ENCODE data around the gene ALDH18A1. TPM values are rescaled to one million over a fixed set of nuclear protein-coding genes. Genes with fewer than 3 reads are reported as not detected.
"Not testable (repeated sequence)": the region's sequence is repeated elsewhere in the genome, so short reads cannot be mapped to it uniquely, and the experiment has no call there.

Gene ALDH18A1
- 68.5 TPM for total RNA-seq

GRCh38 chr10:95656291-95657164 is at the start of gene ALDH18A1:
ALDH18A1 (minus strand) TSS chr10:95656711; CDS start chr10:95653377, 3,334 bp downstream.
- DNase-seq (ENCODE audit: low spot score), result peak; percentile 94

DNA sequence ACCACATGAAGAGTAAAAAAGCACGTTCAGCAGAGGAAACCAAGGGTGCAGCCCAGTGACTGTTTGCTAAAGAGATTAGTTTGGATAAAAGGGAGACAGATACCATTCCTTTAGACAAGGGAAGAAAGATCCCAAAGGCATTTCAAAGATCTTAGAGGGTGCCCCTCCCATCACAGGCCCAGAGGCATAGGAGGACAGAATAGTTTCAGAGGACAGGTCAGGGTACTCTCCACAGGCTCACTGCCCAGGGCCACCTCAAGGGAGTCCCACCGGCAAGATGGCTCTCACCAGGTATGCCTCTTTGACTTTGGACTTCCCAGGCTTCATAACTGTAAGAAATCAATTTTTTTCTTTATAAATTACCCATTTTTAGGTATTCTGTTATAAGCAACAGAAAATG is 41.9 kb upstream of the ALDH18A1 start:
- DNase-seq (ENCODE audit: low spot score), result no peak

- DNase-seq (ENCODE audit: low spot score), result no peak
These were observed 40.9 kb upstream of the ALDH18A1 start for GRCh38 chr10:95697429-95697828.

GRCh38 chr10:95694665-95695064 is 38.2 kb upstream of the ALDH18A1 start:
- no peak for DNase-seq (ENCODE audit: low spot score)

GRCh38 chr10:95693668-95694534 is 37.4 kb upstream of the ALDH18A1 start, which contains the start of gene TCTN3:
TCTN3 (minus strand) TSS chr10:95693927; CDS start chr10:95693899, 28 bp downstream.
- DNase-seq (ENCODE audit: low spot score), result peak; percentile 97

DNA sequence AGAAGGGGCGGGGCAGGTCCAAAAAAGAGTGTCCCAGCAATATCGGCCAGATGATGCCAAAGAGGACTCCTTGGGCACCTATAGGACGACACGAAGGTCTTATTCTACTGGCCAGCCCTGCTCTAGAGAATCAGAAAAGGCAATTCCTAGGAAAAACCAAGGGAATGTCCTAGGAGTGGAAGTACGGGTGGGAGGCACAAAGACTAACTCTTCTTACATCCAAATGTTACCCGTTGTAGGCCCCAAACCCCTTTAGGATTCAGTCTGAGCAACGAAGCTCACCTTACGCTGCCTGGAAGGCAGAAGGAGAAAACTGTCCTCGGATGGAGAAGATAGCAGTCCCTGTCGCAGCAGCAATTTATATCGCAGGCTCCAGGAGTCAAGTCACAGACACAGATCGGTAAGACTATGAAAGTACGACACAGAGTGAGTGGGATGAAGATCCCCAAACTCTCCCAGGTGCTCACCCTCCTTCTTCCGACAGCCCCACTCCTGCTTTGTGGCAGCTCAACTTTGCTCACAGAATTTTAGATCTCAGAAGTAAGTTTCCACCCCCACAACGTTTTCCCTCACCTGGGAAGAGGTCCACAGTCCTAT is 36.7 kb upstream of the ALDH18A1 start:
- DNase-seq (ENCODE audit: low spot score), result no peak

GRCh38 chr10:95691281-95691680 is 34.8 kb upstream of the ALDH18A1 start:
- no peak for DNase-seq (ENCODE audit: low spot score)

DNA sequence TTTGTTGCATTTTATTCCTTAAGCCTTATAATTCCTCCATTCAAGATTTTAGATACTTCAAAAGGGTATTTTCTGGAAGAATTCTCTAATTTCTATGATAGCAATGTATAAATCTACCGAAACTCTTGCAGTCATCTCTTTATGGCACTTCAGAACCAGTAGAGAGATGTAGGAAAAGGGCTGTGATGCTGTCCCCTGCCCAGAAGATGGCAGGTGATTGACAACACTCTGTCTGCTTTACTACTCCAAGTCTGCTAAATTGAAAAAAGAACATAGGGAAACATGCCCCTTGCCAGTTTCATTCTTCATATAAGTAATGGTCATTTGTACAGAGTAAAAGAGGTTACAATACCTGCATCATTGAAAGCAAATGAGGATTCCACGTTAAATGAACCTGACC is 32.1 kb upstream of the ALDH18A1 start:
- DNase-seq (ENCODE audit: low spot score), result no peak

GRCh38 chr10:95683966-95684365 is 27.5 kb upstream of the ALDH18A1 start:
- no peak for DNase-seq (ENCODE audit: low spot score)

DNA sequence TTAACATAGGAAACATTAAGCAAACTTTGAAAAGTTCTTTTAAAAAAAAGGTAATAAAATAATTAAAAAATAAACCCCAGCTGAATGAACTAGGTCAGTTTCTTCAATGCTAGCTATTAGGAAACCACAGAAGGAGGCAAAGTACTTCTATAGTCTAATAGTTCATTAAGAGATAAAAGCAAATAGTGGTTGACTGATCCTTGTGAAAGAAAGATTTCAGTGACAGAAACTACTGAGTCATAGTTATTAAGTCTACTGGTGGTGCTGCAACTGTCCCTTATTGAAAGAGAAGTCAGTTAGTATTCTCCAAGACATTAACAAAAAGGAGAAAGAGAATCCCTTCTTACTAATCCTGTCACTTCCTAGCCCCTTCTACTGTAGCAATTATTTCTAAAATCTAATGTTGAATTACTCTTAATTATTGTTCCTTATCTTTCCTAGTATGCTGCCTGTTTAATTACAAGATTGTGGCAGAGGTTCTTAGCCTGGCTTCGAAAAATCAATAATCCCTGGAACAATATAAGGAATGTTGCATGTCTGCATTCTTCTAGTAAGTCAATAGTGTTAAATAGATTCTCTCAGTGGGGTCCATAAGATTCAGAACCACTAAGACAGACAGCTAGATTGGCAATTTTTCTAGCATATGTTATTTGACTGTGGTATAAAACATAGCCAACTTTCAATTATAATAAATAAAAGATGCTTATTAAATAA is 19.0 kb upstream of the ALDH18A1 start:
- no peak for DNase-seq (ENCODE audit: low spot score)

DNA sequence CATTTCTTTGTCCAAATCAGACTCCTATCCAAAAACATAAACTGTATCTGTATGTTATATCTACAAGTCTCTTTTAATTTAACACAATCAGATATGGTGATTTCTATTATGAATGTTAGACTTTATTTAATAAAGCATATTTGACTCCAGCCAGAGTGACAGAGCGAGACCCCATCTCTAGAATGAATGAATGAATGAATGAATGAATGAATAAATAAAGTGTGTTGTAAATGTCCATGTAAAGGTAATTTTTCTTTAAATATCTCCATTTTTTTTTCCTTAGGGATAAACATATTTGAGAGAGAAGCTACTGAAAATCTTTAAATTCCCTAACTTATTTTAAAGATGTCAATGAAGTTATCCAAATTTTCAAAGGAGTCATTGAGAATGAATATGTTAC is 18.1 kb upstream of the ALDH18A1 start:
- no peak for DNase-seq (ENCODE audit: low spot score)

- not testable (repeated sequence) for DNase-seq (ENCODE audit: low spot score)
These were observed 16.1 kb upstream of the ALDH18A1 start for GRCh38 chr10:95672641-95673040.

- no peak for DNase-seq (ENCODE audit: low spot score)
These were observed 8.0 kb upstream of the ALDH18A1 start for GRCh38 chr10:95664543-95664942.

GRCh38 chr10:95663496-95663895 is 7.0 kb upstream of the ALDH18A1 start:
- no peak for DNase-seq (ENCODE audit: low spot score)

- no peak for DNase-seq (ENCODE audit: low spot score)
These were observed 5.3 kb upstream of the ALDH18A1 start for GRCh38 chr10:95661818-95662217.

- DNase-seq (ENCODE audit: low spot score), result no peak
These were observed 3.8 kb upstream of the ALDH18A1 start for GRCh38 chr10:95660283-95660682.

- no peak for DNase-seq (ENCODE audit: low spot score)
These were observed 739 bp upstream of the ALDH18A1 start for GRCh38 chr10:95657250-95657649.

DNA sequence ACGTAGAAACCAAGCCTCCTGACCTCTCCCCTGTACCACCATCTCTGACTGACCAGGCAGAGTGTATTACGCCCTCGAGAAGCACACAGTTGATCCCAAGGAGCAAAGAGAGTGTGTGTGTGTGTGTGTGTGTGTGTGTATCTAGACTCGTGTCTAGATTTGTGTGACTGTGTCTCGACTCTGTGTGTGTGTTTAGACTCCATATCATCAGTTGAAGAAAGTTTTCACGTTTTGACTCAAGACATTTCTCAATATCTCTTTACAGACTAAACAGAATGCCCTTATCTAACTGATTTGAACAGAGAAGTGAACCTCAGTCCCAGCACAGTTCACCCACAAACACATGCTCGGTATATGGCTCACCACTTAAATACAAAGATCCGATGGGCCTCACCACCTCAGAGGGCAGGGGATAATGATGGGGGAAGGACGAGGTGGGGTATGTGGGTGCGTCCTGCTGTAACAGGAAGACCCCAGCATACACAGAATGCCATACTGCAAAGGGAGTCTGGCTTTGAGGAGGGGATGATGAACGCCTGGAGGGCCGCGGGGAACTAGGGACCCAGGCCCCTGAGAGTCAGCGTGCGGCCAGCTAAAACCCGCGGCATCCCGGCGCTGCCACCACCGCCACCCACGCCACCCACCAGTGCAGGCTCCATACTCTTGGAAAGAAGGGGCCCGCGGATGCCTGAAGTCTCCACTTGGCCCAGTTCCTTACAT is 780 bp downstream of the ALDH18A1 start:
- DNase-seq (ENCODE audit: low spot score), result peak; percentile 46

DNA sequence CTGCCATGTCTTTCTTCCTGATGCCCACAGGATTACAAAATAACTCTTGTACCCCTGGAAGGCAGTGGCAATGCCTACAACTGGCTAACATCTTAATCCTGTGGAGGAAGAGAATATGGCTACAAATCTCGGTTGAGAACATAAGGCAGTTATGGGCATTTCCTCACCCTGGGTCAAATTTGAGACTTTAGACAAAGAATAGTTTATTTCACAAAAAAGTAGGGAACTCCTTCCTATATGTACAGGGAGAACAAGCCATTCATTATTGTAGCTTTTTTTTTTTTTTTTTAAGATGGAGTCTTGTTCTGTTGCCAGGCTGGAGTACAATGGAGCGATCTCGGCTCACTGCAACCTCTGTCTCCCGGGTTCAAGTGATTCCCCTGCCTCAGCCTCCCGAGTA is 2.6 kb downstream of the ALDH18A1 start:
- no peak for DNase-seq (ENCODE audit: low spot score)

DNA sequence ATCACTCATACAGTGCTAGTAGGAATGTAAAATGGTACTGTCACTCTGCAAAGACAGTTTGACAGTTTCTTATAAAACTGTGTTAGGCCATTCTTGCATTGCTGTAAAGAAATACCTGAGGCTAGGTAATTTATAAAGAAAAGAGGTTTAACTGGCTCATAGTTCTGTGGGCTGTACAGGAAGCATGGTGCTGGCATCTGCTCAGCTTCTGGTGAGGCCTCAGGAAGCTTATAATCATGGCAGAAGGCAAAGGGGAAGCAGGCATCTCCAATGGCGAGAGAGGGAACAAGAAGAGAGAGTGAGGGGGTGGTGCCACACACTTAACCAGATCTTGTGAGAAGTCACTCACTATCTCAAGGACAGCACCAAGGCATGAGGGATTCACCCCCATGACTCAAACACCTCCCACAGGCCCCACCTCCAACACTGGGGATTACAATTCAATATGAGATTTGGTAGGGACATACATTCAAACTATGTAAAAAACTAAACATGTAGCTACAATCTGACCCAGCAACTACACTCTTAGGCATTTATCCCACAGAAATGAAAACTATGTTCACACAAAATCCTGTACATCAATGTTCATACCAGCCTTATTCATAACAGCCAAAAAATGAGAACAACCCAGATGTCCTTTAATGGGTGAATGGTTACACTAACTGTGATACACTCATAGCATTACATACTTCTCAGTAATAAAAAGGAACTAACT is 5.0 kb downstream of the ALDH18A1 start:
- no peak for DNase-seq (ENCODE audit: low spot score)

Data from ureter (tissue), 1 donor.